ENCODE measurements around the gene TNRC18. TPM values are rescaled to one million over a fixed set of nuclear protein-coding genes. Genes with fewer than 3 reads are reported as not detected.

The TNRC18 gene
- total and polyA plus RNA-seq, 9 of the 15 experiments (the other 6 are each of a cell fraction or from before 2014, with no cell fraction given), result 0.03 to 43.2 (median 18.0) TPM

DNA sequence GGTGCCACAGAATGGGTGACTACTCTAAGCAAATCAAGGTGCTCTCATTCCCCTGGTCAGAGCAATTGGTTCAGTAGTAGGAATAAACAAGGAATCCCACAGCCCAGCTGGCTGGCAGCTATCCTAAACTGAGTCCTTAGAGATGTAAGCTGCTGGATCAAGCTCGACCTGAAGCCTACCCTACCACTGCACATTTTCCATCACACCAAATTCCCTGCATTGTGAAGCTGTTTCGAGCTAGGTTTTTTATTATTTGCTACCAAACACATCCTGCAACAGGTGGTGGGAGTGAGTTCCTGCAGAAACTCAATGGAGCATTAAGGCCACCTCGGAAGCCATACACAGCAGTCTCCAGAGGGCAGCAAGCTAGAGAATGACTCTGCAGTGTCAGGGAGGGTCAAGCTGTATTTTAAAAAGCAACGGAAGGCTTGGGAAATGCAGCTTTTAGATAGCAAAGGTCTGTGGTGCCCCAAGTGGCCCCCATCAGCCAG is 33.7 kb upstream of the TNRC18 start (continued):
- TF ChIP-seq, protein P1, sequence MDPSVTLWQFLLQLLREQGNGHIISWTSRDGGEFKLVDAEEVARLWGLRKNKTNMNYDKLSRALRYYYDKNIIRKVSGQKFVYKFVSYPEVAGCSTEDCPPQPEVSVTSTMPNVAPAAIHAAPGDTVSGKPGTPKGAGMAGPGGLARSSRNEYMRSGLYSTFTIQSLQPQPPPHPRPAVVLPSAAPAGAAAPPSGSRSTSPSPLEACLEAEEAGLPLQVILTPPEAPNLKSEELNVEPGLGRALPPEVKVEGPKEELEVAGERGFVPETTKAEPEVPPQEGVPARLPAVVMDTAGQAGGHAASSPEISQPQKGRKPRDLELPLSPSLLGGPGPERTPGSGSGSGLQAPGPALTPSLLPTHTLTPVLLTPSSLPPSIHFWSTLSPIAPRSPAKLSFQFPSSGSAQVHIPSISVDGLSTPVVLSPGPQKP (CRISPR knock-in tag; IDR thresholded peaks at IDR 0.05), result no peak
- no peak for TF ChIP-seq ZNF398 (CRISPR knock-in tag; IDR thresholded peaks at IDR 0.05)
- TF ChIP-seq ARID1B (IDR thresholded peaks at IDR 0.05), result no peak
- no peak for TF ChIP-seq WHSC1 (IDR thresholded peaks at IDR 0.05; ENCODE audit: low read length)
- TF ChIP-seq HOXB6 (CRISPR knock-in tag; IDR thresholded peaks at IDR 0.05; ENCODE audit: borderline replicate concordance), result no peak
- no peak for TF ChIP-seq CREBBP (IDR thresholded peaks at IDR 0.05; ENCODE audit: low read depth, low read length)
- no peak for TF ChIP-seq TCF7L2 (IDR thresholded peaks at IDR 0.05; ENCODE audit: low read depth, low read length)
- TF ChIP-seq NELFE (IDR thresholded peaks at IDR 0.05; ENCODE audit: insufficient read depth, insufficient read length), result no peak
- no peak for TF ChIP-seq HBP1 (CRISPR knock-in tag; IDR thresholded peaks at IDR 0.05)
- TF ChIP-seq ZC3H8 (IDR thresholded peaks at IDR 0.05), result no peak
- peak; percentile 20; the same call in 1 of the 2 replicates for TF ChIP-seq CEBPB (tag; IDR thresholded peaks at IDR 0.05)
- TF ChIP-seq, protein P2, sequence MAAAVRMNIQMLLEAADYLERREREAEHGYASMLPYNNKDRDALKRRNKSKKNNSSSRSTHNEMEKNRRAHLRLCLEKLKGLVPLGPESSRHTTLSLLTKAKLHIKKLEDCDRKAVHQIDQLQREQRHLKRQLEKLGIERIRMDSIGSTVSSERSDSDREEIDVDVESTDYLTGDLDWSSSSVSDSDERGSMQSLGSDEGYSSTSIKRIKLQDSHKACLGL (CRISPR knock-in tag; IDR thresholded peaks at IDR 0.05; ENCODE audit: borderline replicate concordance, poor library complexity, severe bottlenecking), result no peak
- no peak for TF ChIP-seq TCFL5 (CRISPR knock-in tag; conservative IDR thresholded peaks at IDR 0.05)
- TF ChIP-seq ZNF586 (CRISPR knock-in tag; conservative IDR thresholded peaks at IDR 0.05), result no peak
- TF ChIP-seq ZNF408 (CRISPR knock-in tag; IDR thresholded peaks at IDR 0.05; ENCODE audit: low read depth), result no peak
- no peak for TF ChIP-seq GTF3C2 (IDR thresholded peaks at IDR 0.05; ENCODE audit: borderline replicate concordance, extremely low read depth, insufficient read length)
- no peak for TF ChIP-seq PURB (CRISPR knock-in tag; IDR thresholded peaks at IDR 0.05; ENCODE audit: low read depth)
- no peak for TF ChIP-seq ETV1 (tag; conservative IDR thresholded peaks at IDR 0.05; ENCODE audit: low read depth)
- no peak for TF ChIP-seq FOXJ3 (CRISPR knock-in tag; IDR thresholded peaks at IDR 0.05)
- no peak for TF ChIP-seq ELF2 (CRISPR knock-in tag; IDR thresholded peaks at IDR 0.05)
- TF ChIP-seq PHF8 (IDR thresholded peaks at IDR 0.05; ENCODE audit: borderline replicate concordance, low read length), result no peak
